NCI-H1417 (cell line): ENCODE measurements around the gene NDUFV1.
"Not testable (repeated sequence)": the region's sequence is repeated elsewhere in the genome, so short reads cannot be mapped to it uniquely, and the experiment has no call there.

ENCODE experiments used
- DNase-seq, 3 experiments: peaks; one replicate each; lab custom pipeline; 2025; lab: John Stamatoyannopoulos, UW

The NDUFV1 gene

DNA sequence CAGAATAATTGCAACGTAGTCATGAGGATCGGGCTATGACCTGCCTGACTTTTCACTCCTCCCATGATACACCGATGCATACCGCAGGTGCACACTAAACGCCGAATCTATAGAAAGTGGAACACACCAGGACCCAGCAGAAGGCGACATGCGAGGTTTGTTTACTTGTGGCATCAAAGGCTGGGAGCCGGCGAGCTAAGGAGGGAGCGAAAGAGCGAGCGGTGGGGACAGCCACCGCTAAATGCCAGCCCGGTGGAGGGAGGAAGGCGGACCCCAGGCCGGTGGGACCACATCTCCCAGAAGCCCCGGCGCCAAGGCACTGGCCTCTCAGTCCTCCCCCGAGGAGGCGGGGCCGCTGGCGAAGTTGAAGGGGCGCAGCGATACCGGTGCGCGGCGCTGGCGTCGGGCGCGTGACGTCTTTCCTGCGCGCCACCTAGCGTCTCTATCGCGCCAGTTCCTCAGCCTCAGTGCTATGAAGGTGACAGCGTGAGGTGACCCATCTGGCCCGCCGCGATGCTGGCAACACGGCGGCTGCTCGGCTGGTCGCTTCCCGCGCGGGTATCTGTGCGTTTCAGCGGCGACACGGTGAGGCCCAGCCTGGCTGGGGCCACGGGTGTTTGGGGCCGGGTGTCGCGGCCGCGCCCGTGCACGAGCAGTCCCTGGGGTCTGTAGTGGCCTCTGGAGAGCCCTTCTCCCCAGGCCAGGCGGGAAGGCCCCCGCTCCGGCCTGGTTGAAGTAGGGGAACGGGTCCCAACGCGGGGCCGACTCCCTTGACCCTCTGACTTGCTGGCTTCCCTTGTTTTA, at the start of gene NDUFV1:
NDUFV1 (plus strand) TSS at position 445 of the 804 bp plus-strand sequence; CDS start at position 514, 69 bp downstream.
- DNase-seq: peak; percentile 96 to 98 (median 98)

DNA sequence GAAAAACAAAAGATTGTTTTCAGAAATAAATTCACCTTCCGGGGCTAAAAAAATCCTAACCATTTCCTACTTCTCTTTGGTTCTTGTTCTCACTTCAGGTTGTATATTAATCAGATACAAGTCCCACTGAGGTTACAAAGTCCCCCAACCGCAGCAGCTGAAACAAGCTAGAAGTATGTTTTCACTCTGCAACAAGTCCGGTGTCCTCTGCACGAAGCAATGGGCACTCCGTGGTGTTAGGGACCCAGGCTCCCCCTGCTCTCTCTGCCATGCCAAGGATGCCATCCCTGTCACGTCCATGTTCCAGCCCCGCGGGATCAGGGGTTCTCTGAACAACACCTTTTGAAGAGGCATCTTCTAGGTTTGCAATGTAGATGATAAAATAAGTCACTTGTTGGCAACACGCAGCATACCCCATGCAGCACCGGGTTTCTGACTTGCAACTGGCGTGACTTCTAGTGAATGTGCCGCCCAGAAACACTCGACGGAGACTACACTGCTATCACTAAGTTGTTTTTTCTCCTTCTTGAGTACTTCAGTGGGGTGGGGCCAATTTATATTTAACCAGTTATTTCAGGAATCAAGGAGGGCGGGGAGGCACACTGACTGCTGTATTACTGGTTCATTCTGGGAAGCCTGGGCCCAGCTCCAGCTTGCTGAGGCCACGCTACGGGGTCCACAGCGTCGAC, 48.5 kb upstream of the NDUFV1 start:
- no peak for DNase-seq

DNA sequence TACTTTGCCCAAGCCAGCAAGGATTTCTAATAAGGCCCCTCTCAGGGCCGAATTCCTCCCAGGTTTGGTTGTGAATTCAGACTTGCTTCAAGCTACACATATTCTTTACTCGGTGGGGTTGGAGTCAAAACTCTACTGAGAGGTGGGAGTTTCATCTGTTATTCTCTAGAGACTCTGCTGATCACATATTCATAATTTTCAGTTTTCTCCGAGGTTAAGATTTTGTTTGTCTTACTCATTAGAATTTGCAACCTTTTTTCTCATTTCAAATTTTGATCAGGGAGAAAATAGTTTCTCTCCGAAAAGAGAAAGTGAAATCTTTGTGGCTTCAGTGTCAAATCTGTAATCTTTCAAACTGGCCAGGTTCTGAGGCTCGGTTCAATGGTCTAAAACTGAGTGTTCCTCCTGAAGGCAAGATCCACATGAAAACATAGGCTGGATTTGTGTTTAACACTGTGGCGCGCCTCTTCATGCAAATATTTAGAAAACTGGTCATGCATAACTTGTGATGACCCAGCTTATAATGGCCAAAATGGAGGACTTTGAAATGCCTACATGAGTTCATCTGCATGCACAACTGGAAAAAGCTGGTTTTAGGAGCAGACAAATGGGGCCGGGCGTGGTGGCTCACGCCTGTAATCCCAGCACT, 44.6 kb upstream of the NDUFV1 start:
- no peak for DNase-seq

- DNase-seq: no peak
These were observed 43.6 kb upstream of the NDUFV1 start for GRCh38 chr11:67562963-67563704.

- not testable (repeated sequence) for DNase-seq
These were observed 43.0 kb upstream of the NDUFV1 start for GRCh38 chr11:67563705-67564114.

DNA sequence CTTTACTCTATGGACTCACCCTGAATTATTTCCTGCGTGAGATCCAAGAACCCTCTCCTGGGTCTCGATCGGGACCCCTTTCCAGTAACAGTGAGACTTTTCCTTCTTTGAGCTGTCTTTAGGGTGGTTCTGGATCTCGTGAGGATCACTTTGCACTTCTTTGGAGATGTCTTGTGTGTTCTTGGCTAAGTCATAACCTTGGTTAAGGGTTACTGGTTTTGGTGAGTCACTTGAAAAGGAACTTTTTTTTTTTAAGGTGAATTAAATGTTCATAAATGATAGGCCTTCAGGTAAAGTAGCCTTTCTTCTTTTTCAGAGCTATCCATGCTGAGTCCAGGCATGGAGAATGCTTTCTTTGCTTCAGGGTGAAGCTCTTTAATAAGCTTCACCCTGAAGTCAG, 42.5 kb upstream of the NDUFV1 start:
- DNase-seq: no peak

DNA sequence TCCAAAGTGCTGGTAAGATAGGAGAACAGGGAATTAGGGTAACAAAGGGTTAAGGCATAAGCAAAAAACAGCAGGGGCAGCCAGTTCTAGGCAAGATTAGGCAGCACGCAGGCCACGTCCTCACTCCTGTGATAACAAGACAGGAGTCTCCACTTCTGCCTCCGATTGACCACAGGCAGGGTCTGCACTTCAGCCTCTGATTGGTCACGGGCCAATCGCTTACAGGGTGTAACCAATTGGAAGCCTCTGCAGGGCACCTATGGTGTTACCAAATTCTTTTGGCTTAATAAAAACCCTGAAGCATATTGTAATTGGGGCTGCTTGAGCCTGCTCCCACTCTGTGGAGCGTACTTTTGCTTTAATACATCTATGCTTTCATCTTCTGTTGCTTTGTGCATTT, 35.3 kb upstream of the NDUFV1 start:
- no peak for DNase-seq

DNA sequence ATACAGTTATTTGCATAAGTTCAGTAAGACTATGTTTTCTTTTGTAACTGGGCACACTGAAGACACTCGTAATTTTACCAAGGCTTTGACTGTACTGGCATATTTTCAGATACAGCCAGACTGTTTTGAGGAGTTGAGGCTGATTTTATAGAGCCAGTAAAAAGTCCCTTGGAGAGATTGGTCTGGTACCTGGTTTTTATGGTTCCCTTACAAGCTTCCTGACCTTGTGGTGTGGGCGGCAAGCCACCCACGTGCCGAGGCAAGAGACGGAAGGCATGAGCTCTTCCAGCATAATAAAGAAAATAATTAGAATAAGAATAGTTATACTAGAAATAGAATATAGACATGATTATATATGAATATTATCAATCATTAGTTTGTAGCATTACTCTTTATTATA, 34.4 kb upstream of the NDUFV1 start:
- DNase-seq: no peak

DNA sequence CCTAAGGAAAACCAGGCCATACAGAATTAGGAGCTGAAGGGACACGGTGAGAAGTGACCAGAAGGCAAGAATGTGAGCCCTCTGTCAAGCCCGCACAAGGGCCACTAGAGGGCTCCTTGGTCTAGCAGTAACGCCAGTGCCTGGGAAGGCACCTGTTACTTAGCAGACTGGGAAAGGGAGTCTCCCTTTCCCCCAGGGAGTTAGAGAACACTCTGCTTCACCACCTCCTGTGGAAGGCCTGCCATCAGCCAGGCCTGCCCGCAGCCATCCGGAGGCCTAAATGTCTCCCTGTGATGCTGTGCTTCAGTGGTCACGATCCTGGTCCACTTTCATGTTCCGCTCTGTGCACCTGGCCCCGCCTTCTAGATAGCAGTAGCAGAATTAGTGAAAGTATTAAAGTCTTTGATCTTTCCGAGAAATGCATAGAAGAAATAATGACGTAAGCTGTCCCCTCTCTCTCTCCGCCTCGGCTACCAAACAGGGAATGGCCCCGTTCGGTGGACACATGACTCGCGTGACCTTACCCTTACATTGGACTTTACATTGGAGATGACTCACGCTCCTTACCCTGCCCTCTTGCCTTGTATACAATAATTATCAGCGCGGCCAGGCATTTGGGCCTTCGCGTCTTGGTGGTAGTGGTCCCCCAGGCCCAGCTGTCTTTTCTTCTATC, 33.9 kb upstream of the NDUFV1 start:
- DNase-seq: peak; percentile 48 to 86 (median 69)

GRCh38 chr11:67574938-67575337, 31.8 kb upstream of the NDUFV1 start:
- DNase-seq: no peak

DNA sequence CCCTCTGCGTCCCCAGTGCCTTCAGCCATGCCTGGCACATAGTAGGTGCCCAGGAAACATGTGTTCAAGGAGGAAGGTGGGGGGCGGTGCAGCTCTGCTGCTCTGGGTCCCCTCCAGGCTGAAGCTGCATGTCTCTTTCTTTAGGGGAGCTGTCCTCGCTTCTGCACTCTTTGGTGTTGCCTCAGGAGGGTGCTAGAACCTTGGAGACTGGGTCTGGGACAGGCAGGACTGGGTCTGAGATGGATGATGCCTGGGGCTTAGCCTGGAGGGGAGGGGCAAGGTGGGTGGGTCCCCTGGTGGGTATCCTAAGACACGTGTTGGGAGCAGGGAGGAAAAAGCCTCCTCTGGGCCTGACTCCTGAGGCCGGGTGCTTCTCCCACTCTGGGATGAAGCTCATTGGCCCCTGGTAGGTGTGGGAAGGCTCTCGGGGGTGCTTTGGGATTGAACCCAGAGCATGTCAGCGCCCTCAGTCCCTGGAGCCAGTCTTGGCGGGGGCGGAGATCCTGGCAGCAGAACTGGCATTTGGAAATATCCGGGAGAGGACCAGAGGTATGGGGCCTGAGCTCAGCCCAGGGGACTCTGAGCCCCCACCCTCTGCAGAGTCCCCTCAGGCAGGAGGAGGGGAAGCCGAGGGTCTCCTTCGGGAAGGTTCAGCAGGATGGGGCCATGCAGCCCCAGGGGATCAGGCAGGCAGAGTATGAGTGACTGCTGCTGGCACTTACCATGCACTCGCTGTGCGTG, 29.8 kb upstream of the NDUFV1 start:
- no peak for DNase-seq

- no peak for DNase-seq
These were observed 28.8 kb upstream of the NDUFV1 start for GRCh38 chr11:67577951-67578350.

DNA sequence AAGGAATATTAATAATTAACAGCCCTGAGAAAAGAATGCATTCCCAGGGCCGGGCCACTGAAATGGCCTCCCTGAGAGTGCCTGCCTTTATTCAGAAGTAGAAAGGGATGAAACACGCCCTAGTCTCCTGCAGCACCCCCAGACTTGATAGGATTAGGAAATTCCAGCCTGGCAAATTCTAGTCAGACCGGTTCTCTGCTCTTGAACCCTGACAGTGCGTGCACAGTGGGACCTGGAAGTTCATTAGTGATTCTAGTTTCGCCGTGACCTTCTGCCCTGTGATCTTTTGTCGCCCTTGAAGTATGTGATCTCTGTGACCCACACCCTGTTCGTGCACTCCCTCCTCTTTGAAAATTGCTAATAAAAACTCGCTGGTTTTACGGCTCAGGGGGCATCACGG, 25.3 kb upstream of the NDUFV1 start:
- DNase-seq: peak in 2 of 3 experiments; percentile 38 to 70

DNA sequence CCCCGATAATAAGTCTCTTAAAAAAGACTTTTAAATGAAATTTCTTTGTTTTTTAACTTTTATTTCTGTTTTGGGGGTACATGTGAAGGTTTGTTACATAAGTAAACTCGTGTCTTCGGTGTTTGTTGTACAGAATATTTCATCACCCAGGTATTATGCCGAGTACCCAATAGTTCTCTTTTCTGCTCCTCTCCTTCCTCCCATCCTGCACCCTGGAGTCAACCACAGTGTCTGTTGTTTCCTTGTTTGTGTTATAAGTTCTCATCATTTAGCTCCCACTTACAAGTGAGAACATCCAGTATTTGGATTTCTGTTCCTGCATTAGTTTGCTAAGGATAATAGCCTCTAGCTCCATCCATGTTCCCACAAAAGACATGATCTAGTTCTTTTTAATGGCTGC, 24.7 kb upstream of the NDUFV1 start:
- DNase-seq: peak in 1 of 3 experiments; percentile 70

DNA sequence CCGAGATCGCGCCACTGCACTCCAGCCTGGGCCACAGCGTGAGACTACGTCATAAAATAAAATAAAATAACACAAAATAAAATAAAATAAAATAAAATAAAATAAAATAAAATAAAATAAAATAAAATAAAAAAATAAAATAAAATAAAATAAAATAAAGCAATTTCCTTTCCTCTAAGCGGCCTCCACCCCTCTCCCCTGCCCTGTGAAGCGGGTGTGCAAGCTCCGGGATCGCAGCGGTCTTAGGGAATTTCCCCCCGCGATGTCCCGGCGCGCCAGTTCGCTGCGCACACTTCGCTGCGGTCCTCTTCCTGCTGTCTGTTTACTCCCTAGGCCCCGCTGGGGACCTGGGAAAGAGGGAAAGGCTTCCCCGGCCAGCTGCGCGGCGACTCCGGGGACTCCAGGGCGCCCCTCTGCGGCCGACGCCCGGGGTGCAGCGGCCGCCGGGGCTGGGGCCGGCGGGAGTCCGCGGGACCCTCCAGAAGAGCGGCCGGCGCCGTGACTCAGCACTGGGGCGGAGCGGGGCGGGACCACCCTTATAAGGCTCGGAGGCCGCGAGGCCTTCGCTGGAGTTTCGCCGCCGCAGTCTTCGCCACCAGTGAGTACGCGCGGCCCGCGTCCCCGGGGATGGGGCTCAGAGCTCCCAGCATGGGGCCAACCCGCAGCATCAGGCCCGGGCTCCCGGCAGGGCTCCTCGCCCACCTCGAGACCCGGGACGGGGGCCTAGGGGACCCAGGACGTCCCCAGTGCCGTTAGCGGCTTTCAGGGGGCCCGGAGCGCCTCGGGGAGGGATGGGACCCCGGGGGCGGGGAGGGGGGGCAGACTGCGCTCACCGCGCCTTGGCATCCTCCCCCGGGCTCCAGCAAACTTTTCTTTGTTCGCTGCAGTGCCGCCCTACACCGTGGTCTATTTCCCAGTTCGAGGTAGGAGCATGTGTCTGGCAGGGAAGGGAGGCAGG, 23.2 kb upstream of the NDUFV1 start, which contains the start of gene GSTP1:
GSTP1 (plus strand) TSS at position 566 of the 958 bp plus-strand sequence; CDS start at position 598, 32 bp downstream.
- peak; percentile 63 to 96 (median 94) for DNase-seq

- DNase-seq: peak; percentile 22 to 85 (median 82)
These were observed 22.4 kb upstream of the NDUFV1 start for GRCh38 chr11:67584205-67584880.

DNA sequence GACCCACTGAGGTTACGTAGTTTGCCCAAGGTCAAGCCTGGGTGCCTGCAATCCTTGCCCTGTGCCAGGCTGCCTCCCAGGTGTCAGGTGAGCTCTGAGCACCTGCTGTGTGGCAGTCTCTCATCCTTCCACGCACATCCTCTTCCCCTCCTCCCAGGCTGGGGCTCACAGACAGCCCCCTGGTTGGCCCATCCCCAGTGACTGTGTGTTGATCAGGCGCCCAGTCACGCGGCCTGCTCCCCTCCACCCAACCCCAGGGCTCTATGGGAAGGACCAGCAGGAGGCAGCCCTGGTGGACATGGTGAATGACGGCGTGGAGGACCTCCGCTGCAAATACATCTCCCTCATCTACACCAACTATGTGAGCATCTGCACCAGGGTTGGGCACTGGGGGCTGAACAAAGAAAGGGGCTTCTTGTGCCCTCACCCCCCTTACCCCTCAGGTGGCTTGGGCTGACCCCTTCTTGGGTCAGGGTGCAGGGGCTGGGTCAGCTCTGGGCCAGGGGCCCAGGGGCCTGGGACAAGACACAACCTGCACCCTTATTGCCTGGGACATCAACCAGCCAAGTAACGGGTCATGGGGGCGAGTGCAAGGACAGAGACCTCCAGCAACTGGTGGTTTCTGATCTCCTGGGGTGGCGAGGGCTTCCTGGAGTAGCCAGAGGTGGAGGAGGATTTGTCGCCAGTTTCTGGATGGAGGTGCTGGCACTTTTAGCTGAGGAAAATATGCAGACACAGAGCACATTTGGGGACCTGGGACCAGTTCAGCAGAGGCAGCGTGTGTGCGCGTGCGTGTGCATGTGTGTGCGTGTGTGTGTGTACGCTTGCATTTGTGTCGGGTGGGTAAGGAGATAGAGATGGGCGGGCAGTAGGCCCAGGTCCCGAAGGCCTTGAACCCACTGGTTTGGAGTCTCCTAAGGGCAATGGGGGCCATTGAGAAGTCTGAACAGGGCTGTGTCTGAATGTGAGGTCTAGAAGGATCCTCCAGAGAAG, 21.6 kb upstream of the NDUFV1 start:
- DNase-seq: peak in 2 of 3 experiments; percentile 34 to 58

DNA sequence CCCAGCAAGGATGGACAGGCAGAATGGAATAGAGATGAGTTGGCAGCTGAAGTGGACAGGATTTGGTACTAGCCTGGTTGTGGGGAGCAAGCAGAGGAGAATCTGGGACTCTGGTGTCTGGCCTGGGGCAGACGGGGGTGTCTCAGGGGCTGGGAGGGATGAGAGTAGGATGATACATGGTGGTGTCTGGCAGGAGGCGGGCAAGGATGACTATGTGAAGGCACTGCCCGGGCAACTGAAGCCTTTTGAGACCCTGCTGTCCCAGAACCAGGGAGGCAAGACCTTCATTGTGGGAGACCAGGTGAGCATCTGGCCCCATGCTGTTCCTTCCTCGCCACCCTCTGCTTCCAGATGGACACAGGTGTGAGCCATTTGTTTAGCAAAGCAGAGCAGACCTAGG, 20.8 kb upstream of the NDUFV1 start:
- peak in 1 of 3 experiments; percentile 22 for DNase-seq
